Heart right ventricle (tissue), 16 donors: Measurements from ENCODE around the gene OTX1. TPM values are rescaled to one million over a fixed set of nuclear protein-coding genes. Genes with fewer than 3 reads are reported as not detected.

ENCODE experiments used
- ATAC-seq, 8 donors: fragments of 200-7000 bp; cut with Tn5 transposase; one replicate each; pipeline ENCODE4 v1.9.1; 2020; ENCODE audit warnings: mild to moderate bottlenecking in 8 of 8, moderate library complexity in 8 of 8, moderate number of reproducible peaks in 1 of 8
- DNase-seq, 2 donors: peaks; one replicate each; pipeline ENCODE4 v3.0.0-alpha.2; 2020
- H3K27ac ChIP-seq, 10 donors: fragments of 200-600 bp; sonication (generic) in 2 of 10; one replicate each; pipeline versions ENCODE4 v1.5.0 to v1.8.0; 2020 to 2022; ENCODE audit warnings: mild to moderate bottlenecking in 3 of 10
- H3K27me3 ChIP-seq, 7 donors: fragments of 200-600 bp; one replicate each; pipeline ENCODE4 v1.8.0; 2021 to 2022; ENCODE audit warnings: mild to moderate bottlenecking in 2 of 7
- H3K36me3 ChIP-seq, 9 donors: fragments of 200-600 bp; sonication (generic) in 1 of 9; one replicate each; pipeline versions ENCODE4 v1.5.0 to v1.8.0; 2020 to 2022; ENCODE audit warnings: mild to moderate bottlenecking in 2 of 9
- H3K4me1 ChIP-seq, 9 donors: fragments of 200-600 bp; sonication (generic) in 1 of 9; one replicate each; pipeline versions ENCODE4 v1.5.0 to v1.8.0; 2020 to 2022; ENCODE audit warnings: mild to moderate bottlenecking in 4 of 9
- H3K4me3 ChIP-seq, 10 donors: fragments of 200-600 bp; sonication (generic) in 2 of 10; one replicate each; pipeline versions ENCODE4 v1.5.0 to v1.8.0; 2020 to 2022; ENCODE audit warnings: mild to moderate bottlenecking in 7 of 10, moderate library complexity in 2 of 10
- H3K9me3 ChIP-seq, 11 donors: fragments of 200-600 bp in 10 of 11; sonication (generic) in 2 of 11; one replicate each; pipeline versions ENCODE4 v1.5.0 to v1.8.0; 2013 to 2022; ENCODE audit warnings: mild to moderate bottlenecking in 2 of 11, control low read depth in 1 of 11, moderate library complexity in 1 of 11
- WGBS, 2 donors: extraction: QIAGEN DNeasy Blood & Tissue Kit; methylation state at CpG; one replicate each; pipeline ENCODE4 v1.1.7; 2013; ENCODE audit warnings: inconsistent platforms in 1 of 2; 5-methylcytosine and 5-hydroxymethylcytosine counted together
- intact Hi-C, 10 donors: fragments of 100-400 bp; cut with DNase I; formaldehyde crosslinking; loops; one replicate each; pipeline versions ENCODE4 v1.11.1 to v1.14.2; 2022
- polyA plus RNA-seq, 2 donors: library from polyadenylated mRNA; stranded (reverse); fragments of 200-250 nt; gene quantifications; one replicate each; pipeline ENCODE4 v1.2.3, GENCODE V29; 2013
- total RNA-seq, 10 donors: library from RNA; stranded (reverse); fragmentation: NEBNext Ultra II Directional in 3 of 10; extraction: Animal tissue kit (Norgen Biotek cat#: 25700) in 3 of 10; gene quantifications; one replicate each; pipeline versions ENCODE4 v1.2.1 to v1.2.4, GENCODE V29; 2021 to 2023
- TF ChIP-seq, protein P1 (sequence below), 9 donors: fragments of 200-600 bp; sonication (generic) in 2 of 9; IDR thresholded peaks; one replicate each; pipeline versions ENCODE4 v1.5.0 to v1.8.0; 2021 to 2022; ENCODE audit warnings: antibody characterized with exemption in 9 of 9, mild to moderate bottlenecking in 5 of 9, moderate library complexity in 1 of 9
- donor health status: Arrhythmogenic right ventricular cardiomyopathy.
- donor health status: ischemic (EF 13 %, LVEDD 7.1; RV severe dilation, severe dysfunction).
- donor health status: healthy with polysubstance abuse.
- donor health status: DM: no; HTN: yes; CAD: no.
- donor health status: DM: no; HTN: no; CAD: no.
- donor health status: ischemic (EF 25% LVEDD 6.9; RV normal size, moderate dysfunction).
- donor health status: ischemic (EF 25% LVEDD 5.7; RV mildly dilated, moderate dysfunction).
- donor health status: healthy.
- donor health status: DM: yes; HTN: yes; CAD: no.
- donor health status: Ischemic cardiomyopathy.
- donor health status: ischemic (EF 35%, LVEDD 5.7; RV mildly dilated, moderate dysfunction).
- donor health status: nonischemic (EF 11% LVEDD 7.7; RV severe dilation, severe dysfunction).
- donor health status: DM: yes; HTN: yes; CAD: no.
- donor health status: PGD.
- donor health status: ischemic (EF 29% LVEDD 5.4; RV normal size, mild dysfunction).
- donor health status: nonischemic (EF 23%, LVEDD 6.1; RV moderate dilation, normal function).

OTX1 gene
- total and polyA plus RNA-seq, 12 donors = not detected

DNA sequence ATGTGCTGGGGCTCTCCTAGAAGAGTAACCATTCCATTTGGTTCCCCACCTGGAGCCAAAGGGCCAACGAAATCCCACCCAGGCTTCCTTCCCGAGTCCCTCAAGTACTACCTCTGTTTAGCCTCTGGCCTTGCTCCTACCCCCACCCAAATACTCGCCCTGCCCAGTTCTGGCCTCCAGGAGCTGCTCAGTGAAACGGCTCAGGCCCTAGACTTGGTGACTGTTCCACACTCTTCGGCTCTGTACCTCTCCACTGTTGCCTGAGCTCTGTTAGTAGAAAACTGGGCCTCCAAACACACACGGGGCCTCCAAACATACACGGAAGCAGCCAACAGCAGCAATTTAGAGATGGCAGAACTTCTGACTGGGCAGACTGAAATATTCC lies 4.2 kb downstream of the OTX1 start:
- Histone ChIP-seq H3K27me3 (peaks cover 72 to 100% (median 100%) of the 10 kb centered on the region in 7 donors), H3K9me3 (no peaks in the 10 kb centered on the region), H3K27ac (no peak overlapping the region), H3K4me1 (peaks cover 16 to 80% (median 75%) of the 10 kb centered on the region in 9 donors), H3K36me3 (no peaks in the 10 kb centered on the region), H3K4me3 (no peak overlapping the region)
- TF ChIP-seq, protein P1, sequence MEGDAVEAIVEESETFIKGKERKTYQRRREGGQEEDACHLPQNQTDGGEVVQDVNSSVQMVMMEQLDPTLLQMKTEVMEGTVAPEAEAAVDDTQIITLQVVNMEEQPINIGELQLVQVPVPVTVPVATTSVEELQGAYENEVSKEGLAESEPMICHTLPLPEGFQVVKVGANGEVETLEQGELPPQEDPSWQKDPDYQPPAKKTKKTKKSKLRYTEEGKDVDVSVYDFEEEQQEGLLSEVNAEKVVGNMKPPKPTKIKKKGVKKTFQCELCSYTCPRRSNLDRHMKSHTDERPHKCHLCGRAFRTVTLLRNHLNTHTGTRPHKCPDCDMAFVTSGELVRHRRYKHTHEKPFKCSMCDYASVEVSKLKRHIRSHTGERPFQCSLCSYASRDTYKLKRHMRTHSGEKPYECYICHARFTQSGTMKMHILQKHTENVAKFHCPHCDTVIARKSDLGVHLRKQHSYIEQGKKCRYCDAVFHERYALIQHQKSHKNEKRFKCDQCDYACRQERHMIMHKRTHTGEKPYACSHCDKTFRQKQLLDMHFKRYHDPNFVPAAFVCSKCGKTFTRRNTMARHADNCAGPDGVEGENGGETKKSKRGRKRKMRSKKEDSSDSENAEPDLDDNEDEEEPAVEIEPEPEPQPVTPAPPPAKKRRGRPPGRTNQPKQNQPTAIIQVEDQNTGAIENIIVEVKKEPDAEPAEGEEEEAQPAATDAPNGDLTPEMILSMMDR (IDR thresholded peaks at IDR 0.05) = no peak
- 21 to 30% methylated on average over 7 of the region's 7 CpGs for WGBS, 2 donors
- ATAC-seq (no peak), DNase-seq (no peak)
- intact Hi-C loops = no loop called here

DNA sequence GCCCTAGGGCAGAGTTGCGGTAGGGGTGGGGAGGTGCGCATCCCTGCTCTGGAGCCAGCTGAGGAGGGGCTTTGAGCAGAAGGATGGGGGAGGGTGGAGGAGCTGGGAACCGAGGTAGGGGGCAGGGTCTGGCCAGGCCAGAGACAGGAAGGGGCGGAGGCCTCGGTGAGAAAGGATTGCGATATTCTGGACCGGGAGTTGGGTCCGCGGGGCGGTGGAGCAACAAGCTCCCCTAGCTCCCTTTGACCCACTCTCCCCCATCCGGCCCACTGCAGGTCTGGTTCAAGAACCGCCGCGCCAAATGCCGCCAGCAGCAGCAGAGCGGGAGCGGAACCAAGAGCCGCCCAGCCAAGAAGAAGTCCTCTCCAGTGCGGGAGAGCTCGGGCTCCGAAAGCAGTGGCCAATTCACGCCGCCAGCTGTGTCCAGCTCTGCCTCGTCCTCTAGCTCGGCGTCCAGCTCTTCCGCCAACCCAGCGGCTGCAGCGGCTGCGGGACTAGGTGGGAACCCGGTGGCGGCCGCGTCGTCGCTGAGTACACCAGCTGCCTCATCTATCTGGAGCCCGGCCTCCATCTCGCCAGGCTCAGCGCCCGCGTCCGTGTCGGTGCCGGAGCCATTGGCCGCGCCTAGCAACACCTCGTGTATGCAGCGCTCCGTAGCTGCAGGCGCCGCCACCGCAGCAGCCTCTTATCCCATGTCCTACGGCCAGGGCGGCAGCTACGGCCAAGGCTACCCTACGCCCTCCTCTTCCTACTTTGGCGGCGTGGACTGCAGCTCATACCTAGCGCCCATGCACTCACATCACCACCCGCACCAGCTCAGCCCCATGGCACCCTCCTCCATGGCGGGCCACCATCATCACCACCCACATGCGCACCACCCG lies 4.8 kb downstream of the OTX1 start:
- Histone ChIP-seq H3K9me3 (no peaks in the 10 kb centered on the region), H3K36me3 (no peaks in the 10 kb centered on the region), H3K27ac (no peak overlapping the region), H3K4me1 (peaks cover 14 to 79% (median 69%) of the 10 kb centered on the region in 9 donors), H3K4me3 (peak overlapping the region in 4 of 10 donors; percentile 8 to 38 (median 28)), H3K27me3 (peaks cover 71 to 100% (median 100%) of the 10 kb centered on the region in 7 donors)
- ATAC-seq (peak in 1 of 8 donors; percentile 29), DNase-seq (no peak)
- WGBS, 2 donors = 5 to 7% methylated on average over 63 of the region's 63 CpGs
- TF ChIP-seq, protein P1 (IDR thresholded peaks at IDR 0.05) = no peak
- intact Hi-C loops = no loop called here

DNA sequence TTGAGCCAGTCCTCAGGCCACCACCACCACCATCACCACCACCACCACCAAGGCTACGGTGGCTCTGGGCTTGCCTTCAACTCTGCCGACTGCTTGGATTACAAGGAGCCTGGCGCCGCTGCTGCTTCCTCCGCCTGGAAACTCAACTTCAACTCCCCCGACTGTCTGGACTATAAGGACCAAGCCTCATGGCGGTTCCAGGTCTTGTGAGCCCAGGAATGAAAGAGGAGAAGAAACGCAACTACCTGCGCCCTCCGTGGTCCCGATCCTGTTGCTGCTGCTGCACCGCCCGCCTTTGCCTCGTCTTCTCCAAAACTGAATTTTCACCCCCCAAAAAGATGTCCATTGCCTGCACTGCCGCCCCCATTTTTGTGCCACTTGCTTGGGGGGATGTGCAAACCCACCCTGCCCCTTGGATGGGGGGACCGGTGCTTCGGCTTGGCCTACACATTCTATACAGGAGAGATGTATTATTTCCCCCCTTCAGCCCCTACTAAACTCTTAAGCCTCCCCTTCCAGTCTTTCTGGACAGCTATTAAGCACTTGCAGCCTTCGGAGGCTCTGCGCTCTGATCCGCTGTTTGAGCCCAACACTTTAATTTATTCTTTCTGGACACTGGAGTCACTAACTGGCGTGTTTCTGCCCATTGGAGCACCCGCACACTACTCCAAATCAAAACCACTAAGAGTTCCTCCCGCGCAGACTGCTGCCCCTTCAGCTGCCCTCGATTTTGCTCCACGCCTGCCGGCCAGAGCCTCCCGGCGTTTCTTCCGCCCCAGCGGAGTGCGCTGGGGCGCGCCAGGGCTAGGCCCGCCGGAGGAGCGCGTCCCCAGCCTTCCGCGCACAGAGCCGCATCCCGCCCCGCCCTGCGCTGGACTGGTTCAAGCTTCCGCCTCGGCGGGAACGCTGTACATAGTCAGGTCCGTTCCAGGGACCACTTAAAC lies 5.7 kb downstream of the OTX1 start:
- Histone ChIP-seq H3K9me3 (no peaks in the 10 kb centered on the region), H3K36me3 (no peaks in the 10 kb centered on the region), H3K4me3 (peak overlapping the region in 6 of 10 donors; percentile 12 to 38 (median 20)), H3K4me1 (peaks cover 9 to 70% (median 60%) of the 10 kb centered on the region in 9 donors), H3K27me3 (peaks cover 63 to 100% (median 100%) of the 10 kb centered on the region in 7 donors), H3K27ac (no peak overlapping the region)
- peak in 5 of 8 donors; percentile 33 to 55 (median 45) for ATAC-seq
- 10 to 15% methylated on average over 49 of the region's 49 CpGs for WGBS, 2 donors
- TF ChIP-seq, protein P1 (IDR thresholded peaks at IDR 0.05) = no peak
- DNase-seq = no peak
- intact Hi-C loops = no loop called here
